Nephron (organoid): ENCODE data around the gene FGF7.

Experiments
- H3K27ac Mint-ChIP-seq, 3 experiments: 2 replicates each; pipeline ENCODE4 v1.8.0; 2020; ENCODE audit warnings: mixed read lengths in 3 of 3, mild to moderate bottlenecking in 2 of 3, moderate library complexity in 1 of 3
- H3K27me3 Mint-ChIP-seq: 2 replicates; pipeline ENCODE4 v1.8.0; 2021; ENCODE audit warnings: low read depth, mild to moderate bottlenecking, moderate library complexity, mixed read lengths
- H3K36me3 Mint-ChIP-seq: 2 replicates; pipeline ENCODE4 v1.8.0; 2020; ENCODE audit warnings: low read depth, mixed read lengths
- H3K4me1 Mint-ChIP-seq: 2 replicates; pipeline ENCODE4 v1.8.0; 2020; ENCODE audit warnings: mixed read lengths
- H3K4me3 Mint-ChIP-seq, 3 experiments: 2 replicates each; pipeline ENCODE4 v1.8.0; 2020; ENCODE audit warnings: mild to moderate bottlenecking in 3 of 3, mixed read lengths in 3 of 3, moderate library complexity in 2 of 3
- H3K9me3 Mint-ChIP-seq: 2 replicates; pipeline ENCODE4 v1.8.0; 2020; ENCODE audit warnings: mixed read lengths
- TF ChIP-seq, protein P1 (sequence below), 3 experiments: fragments of 200-600 bp; sonication (generic); IDR thresholded peaks; one replicate each; pipeline ENCODE4 v1.5.0; 2021; ENCODE audit warnings: antibody characterized with exemption in 3 of 3; ENCODE audit not compliant: unreplicated experiment in 3 of 3

FGF7 gene

GRCh38 chr15:49430046-49430445 lies 7.0 kb downstream of the FGF7 start:
- Mint-ChIP-seq H3K4me3 (peak overlapping the region in 2 of 3 experiments; percentile 21 to 55), H3K4me1 (peaks cover 57% of the 10 kb centered on the region), H3K27me3 (no peaks in the 10 kb centered on the region), H3K27ac (no peak overlapping the region), H3K36me3 (peaks cover 18% of the 10 kb centered on the region), H3K9me3 (no peaks in the 10 kb centered on the region)
- TF ChIP-seq, protein P1, sequence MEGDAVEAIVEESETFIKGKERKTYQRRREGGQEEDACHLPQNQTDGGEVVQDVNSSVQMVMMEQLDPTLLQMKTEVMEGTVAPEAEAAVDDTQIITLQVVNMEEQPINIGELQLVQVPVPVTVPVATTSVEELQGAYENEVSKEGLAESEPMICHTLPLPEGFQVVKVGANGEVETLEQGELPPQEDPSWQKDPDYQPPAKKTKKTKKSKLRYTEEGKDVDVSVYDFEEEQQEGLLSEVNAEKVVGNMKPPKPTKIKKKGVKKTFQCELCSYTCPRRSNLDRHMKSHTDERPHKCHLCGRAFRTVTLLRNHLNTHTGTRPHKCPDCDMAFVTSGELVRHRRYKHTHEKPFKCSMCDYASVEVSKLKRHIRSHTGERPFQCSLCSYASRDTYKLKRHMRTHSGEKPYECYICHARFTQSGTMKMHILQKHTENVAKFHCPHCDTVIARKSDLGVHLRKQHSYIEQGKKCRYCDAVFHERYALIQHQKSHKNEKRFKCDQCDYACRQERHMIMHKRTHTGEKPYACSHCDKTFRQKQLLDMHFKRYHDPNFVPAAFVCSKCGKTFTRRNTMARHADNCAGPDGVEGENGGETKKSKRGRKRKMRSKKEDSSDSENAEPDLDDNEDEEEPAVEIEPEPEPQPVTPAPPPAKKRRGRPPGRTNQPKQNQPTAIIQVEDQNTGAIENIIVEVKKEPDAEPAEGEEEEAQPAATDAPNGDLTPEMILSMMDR (IDR thresholded peaks at IDR 0.05; ENCODE audit: unreplicated experiment in 3 of 3), result no peak

- Mint-ChIP-seq H3K27me3 (no peaks in the 10 kb centered on the region), H3K27ac (peak overlapping the region; percentile 28 to 83 (median 75)), H3K9me3 (no peaks in the 10 kb centered on the region), H3K4me3 (peak overlapping the region in 2 of 3 experiments; percentile 25 to 49), H3K4me1 (peaks cover 78% of the 10 kb centered on the region), H3K36me3 (peaks cover 3% of the 10 kb centered on the region)
- TF ChIP-seq, protein P1 (IDR thresholded peaks at IDR 0.05; ENCODE audit: unreplicated experiment in 3 of 3), result no peak
Observed at GRCh38 chr15:49435174-49435573, 12.1 kb downstream of the FGF7 start.

DNA sequence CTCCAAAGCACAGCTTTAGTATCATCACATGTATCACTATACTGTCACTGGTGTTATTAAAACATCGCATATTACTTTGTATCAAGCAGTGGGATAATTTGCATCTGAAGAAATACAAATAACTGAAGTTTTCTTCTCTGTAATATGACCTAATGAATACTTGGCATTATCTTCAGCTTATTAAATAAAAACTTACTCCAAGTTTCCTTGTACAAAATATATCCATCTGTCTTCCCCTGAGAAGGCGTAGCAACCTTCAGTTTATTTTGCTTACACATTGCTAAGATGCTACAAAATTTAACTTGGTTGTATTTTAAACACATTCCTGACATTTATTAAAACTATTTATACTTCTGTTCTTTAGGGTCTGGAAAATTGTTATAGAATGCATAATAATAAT lies 13.7 kb downstream of the FGF7 start:
- no peaks in the 10 kb centered on the region for H3K9me3 Mint-ChIP-seq
- H3K27ac Mint-ChIP-seq, result peak overlapping the region; percentile 42 to 75 (median 49)
- H3K4me1 Mint-ChIP-seq, result peaks cover 69% of the 10 kb centered on the region
- TF ChIP-seq, protein P1 (IDR thresholded peaks at IDR 0.05; ENCODE audit: unreplicated experiment in 3 of 3), result no peak
- H3K4me3 Mint-ChIP-seq, result peak overlapping the region in 2 of 3 experiments; percentile 17 to 31
- no peaks in the 10 kb centered on the region for H3K36me3 Mint-ChIP-seq
- H3K27me3 Mint-ChIP-seq, result no peaks in the 10 kb centered on the region

- TF ChIP-seq, protein P1 (IDR thresholded peaks at IDR 0.05; ENCODE audit: unreplicated experiment in 3 of 3), result no peak
- Mint-ChIP-seq H3K4me1 (peaks cover 69% of the 10 kb centered on the region), H3K27me3 (no peaks in the 10 kb centered on the region), H3K9me3 (no peaks in the 10 kb centered on the region), H3K27ac (peak overlapping the region; percentile 82 to 90 (median 85)), H3K36me3 (no peaks in the 10 kb centered on the region), H3K4me3 (peak overlapping the region in 2 of 3 experiments; percentile 3 to 16)
Observed at GRCh38 chr15:49438962-49439631, 16.1 kb downstream of the FGF7 start.

GRCh38 chr15:49439678-49440395 lies 16.8 kb downstream of the FGF7 start:
- Mint-ChIP-seq H3K27me3 (no peaks in the 10 kb centered on the region), H3K36me3 (no peaks in the 10 kb centered on the region), H3K4me1 (peaks cover 65% of the 10 kb centered on the region), H3K27ac (peak overlapping the region; percentile 82 to 90 (median 85)), H3K4me3 (no peak overlapping the region), H3K9me3 (no peaks in the 10 kb centered on the region)
- TF ChIP-seq, protein P1 (IDR thresholded peaks at IDR 0.05; ENCODE audit: unreplicated experiment in 3 of 3), result no peak
